ENCODE results near the gene RAP1B. TPM values are rescaled to one million over a fixed set of nuclear protein-coding genes. Genes with fewer than 3 reads are reported as not detected.

RAP1B gene
- total and polyA plus RNA-seq, 2 donors (not counting 1 experiment from before 2014, with no cell fraction given) = 54.5 to 159 TPM

DNA sequence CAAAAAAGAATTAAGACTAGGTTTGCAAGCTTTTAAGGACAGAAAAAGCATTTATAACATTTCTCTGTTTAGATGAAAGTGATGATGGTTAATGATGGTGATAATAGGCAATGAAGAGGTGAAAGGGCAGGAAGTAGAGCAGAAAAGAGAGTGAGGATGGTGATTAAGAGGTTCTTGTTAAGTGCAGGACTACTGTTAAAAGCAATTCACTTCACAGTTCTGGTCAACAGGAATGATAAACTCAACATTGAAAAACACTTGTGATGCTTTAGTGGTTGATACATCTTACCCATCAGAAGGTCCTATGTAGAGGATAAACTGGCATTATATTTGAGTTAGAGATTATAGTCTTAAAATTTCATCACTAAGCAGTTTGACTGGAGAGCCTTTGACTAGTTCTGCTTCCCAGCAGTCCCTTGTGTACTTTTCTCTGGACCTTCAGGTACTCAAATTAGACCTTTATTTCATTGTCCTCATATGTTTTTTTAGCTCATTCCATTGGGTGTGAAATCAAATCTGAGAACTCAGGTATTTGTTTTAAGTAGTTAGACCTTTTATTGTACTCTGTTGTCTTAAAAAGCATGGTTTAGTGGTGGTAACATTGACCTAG is 10.9 kb downstream of the RAP1B start:
- TF ChIP-seq EZH2 (IDR thresholded peaks at IDR 0.05; ENCODE audit: borderline replicate concordance, insufficient read depth, low read depth, low read length, poor library complexity, severe bottlenecking) = no peak
- TF ChIP-seq, protein P1, sequence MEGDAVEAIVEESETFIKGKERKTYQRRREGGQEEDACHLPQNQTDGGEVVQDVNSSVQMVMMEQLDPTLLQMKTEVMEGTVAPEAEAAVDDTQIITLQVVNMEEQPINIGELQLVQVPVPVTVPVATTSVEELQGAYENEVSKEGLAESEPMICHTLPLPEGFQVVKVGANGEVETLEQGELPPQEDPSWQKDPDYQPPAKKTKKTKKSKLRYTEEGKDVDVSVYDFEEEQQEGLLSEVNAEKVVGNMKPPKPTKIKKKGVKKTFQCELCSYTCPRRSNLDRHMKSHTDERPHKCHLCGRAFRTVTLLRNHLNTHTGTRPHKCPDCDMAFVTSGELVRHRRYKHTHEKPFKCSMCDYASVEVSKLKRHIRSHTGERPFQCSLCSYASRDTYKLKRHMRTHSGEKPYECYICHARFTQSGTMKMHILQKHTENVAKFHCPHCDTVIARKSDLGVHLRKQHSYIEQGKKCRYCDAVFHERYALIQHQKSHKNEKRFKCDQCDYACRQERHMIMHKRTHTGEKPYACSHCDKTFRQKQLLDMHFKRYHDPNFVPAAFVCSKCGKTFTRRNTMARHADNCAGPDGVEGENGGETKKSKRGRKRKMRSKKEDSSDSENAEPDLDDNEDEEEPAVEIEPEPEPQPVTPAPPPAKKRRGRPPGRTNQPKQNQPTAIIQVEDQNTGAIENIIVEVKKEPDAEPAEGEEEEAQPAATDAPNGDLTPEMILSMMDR (IDR thresholded peaks at IDR 0.05) = no peak
- CTCF ChIA-PET = interaction anchor here (1.1 kb wide), 1 partner anchor 9 kb away, joined by 3 read pairs; no protein-coding TSS in a partner anchor
- POLR2A ChIA-PET = no interaction called here
- no peak overlapping the region for H2AFZ ChIP-seq (ENCODE audit: insufficient read depth, low read depth, low read length, poor library complexity, severe bottlenecking)
- H4K20me1 ChIP-seq (ENCODE audit: control insufficient read depth, insufficient read depth, low read length, poor library complexity, severe bottlenecking) = peaks cover 98% of the 10 kb centered on the region
- DNase-seq (no peak), ATAC-seq (ENCODE audit: low read depth) (no peak)
- intact Hi-C loops (cut with micrococcal nuclease) = loop anchor here (1.0 kb wide), 2 partner anchors 8 to 9 kb away; no protein-coding TSS in a partner anchor
- H3K27me3 ChIP-seq (replicated peaks in 1 of 4; ENCODE audit: control extremely low read depth in 1 of 4, control insufficient read depth in 3 of 4, insufficient read depth in 4 of 4, low read length in 3 of 4) = no peaks in the 10 kb centered on the region
- H3K9me3 ChIP-seq (ENCODE audit: control extremely low read depth in 1 of 3, control insufficient read depth in 2 of 3, insufficient read depth in 1 of 3, low read length in 2 of 3) = peaks cover 0 to 5% (median 0%) of the 10 kb centered on the region in 3 donors
- peak overlapping the region in 1 of 2 donors; percentile 48 for H3K27ac ChIP-seq (ENCODE audit: low read length in 2 of 2)
- Mint-ChIP-seq H3K9me3 (ENCODE audit: insufficient read depth) (no peaks in the 10 kb centered on the region), H3K27me3 (no peaks in the 10 kb centered on the region), H3K27ac (no peak overlapping the region), H3K4me1 (peaks cover 79% of the 10 kb centered on the region), H3K4me3 (peak overlapping the region; percentile 53)
- H3K36me3 ChIP-seq (replicated peaks in 1 of 2; ENCODE audit: control extremely low read depth in 1 of 2, control insufficient read depth in 1 of 2, extremely low read depth in 1 of 2, insufficient read depth in 2 of 2, low read length in 1 of 2) = peaks cover 5 to 16% of the 10 kb centered on the region in 2 experiments
- H3K4me2 ChIP-seq (replicated peaks; ENCODE audit: low read depth, low read length, poor library complexity, severe bottlenecking) = peak overlapping the region; percentile 42
- peaks cover 48 to 66% of the 10 kb centered on the region in 2 donors for H3K4me1 ChIP-seq (ENCODE audit: control insufficient read depth in 2 of 2, insufficient read depth in 2 of 2, low read length in 2 of 2)
- H3K79me2 ChIP-seq (ENCODE audit: control insufficient read depth, insufficient read depth, low read length) = peaks cover 100% of the 10 kb centered on the region
- peak overlapping the region; percentile 24 for H3K9ac ChIP-seq (ENCODE audit: low read length)
- H3K4me3 ChIP-seq (ENCODE audit: control extremely low read depth in 1 of 5, extremely low read depth in 1 of 5, insufficient read depth in 1 of 5, low read depth in 2 of 5, low read length in 4 of 5) = no peak overlapping the region

DNA sequence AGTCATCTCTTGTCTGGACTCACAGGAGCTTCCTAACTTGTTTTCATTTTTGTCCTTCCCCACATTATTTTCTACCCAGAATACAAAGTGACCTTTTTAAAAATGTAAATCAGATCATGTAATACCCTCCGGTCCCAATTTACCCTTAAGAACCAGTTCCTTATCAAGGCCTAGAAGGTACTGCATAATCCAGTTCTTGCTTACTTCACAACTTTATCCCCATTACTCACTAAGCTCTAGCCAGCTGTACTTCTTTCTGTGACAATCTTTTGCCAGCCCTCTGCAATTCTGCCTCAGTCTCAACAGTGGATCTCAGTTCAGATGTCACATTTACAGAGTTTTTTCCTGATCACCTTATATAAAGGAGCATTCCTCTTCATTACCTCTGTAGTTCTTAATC is 11.6 kb downstream of the RAP1B start:
- DNase-seq (no peak), ATAC-seq (ENCODE audit: low read depth) (peak; percentile 31)
- peaks cover 77% of the 10 kb centered on the region for H3K4me1 Mint-ChIP-seq
- Histone ChIP-seq H3K4me1 (ENCODE audit: control insufficient read depth in 2 of 2, insufficient read depth in 2 of 2, low read length in 2 of 2) (peaks cover 45 to 60% of the 10 kb centered on the region in 2 donors), H3K36me3 (replicated peaks in 1 of 2; ENCODE audit: control extremely low read depth in 1 of 2, control insufficient read depth in 1 of 2, extremely low read depth in 1 of 2, insufficient read depth in 2 of 2, low read length in 1 of 2) (peaks cover 5 to 23% of the 10 kb centered on the region in 2 experiments), H3K27ac (ENCODE audit: low read length in 2 of 2) (peak overlapping the region in 1 of 2 donors; percentile 48), H3K27me3 (replicated peaks in 1 of 4; ENCODE audit: control extremely low read depth in 1 of 4, control insufficient read depth in 3 of 4, insufficient read depth in 4 of 4, low read length in 3 of 4) (no peaks in the 10 kb centered on the region), H3K4me3 (ENCODE audit: control extremely low read depth in 1 of 5, extremely low read depth in 1 of 5, insufficient read depth in 1 of 5, low read depth in 2 of 5, low read length in 4 of 5) (no peak overlapping the region), H3K4me2 (replicated peaks; ENCODE audit: low read depth, low read length, poor library complexity, severe bottlenecking) (peak overlapping the region; percentile 42), H3K9me3 (ENCODE audit: control extremely low read depth in 1 of 3, control insufficient read depth in 2 of 3, insufficient read depth in 1 of 3, low read length in 2 of 3) (peaks cover 0 to 12% (median 1%) of the 10 kb centered on the region in 3 donors), H3K9ac (ENCODE audit: low read length) (peak overlapping the region; percentile 24), H3K79me2 (ENCODE audit: control insufficient read depth, insufficient read depth, low read length) (peaks cover 100% of the 10 kb centered on the region), H2AFZ (ENCODE audit: insufficient read depth, low read depth, low read length, poor library complexity, severe bottlenecking) (no peak overlapping the region), H4K20me1 (ENCODE audit: control insufficient read depth, insufficient read depth, low read length, poor library complexity, severe bottlenecking) (peaks cover 99% of the 10 kb centered on the region)
- CTCF ChIA-PET = interaction anchor here (1.1 kb wide), 1 partner anchor 10 kb away, joined by 3 read pairs; no protein-coding TSS in a partner anchor
- H3K27me3 Mint-ChIP-seq = no peaks in the 10 kb centered on the region
- intact Hi-C loops (cut with micrococcal nuclease) = loop anchor here (1.0 kb wide), 2 partner anchors 8 to 9 kb away; no protein-coding TSS in a partner anchor
- no peaks in the 10 kb centered on the region for H3K9me3 Mint-ChIP-seq (ENCODE audit: insufficient read depth)
- POLR2A ChIA-PET = no interaction called here
- WGBS (ENCODE audit: insufficient coverage) = 43% methylated on average over 1 of the region's 1 CpG
- TF ChIP-seq, protein P1 (IDR thresholded peaks at IDR 0.05) = no peak
- no peak for TF ChIP-seq EZH2 (IDR thresholded peaks at IDR 0.05; ENCODE audit: borderline replicate concordance, insufficient read depth, low read depth, low read length, poor library complexity, severe bottlenecking)
- peak overlapping the region; percentile 53 for H3K4me3 Mint-ChIP-seq
- peak overlapping the region; percentile 59 for H3K27ac Mint-ChIP-seq

Measured in B cell (primary cell).